Fibroblast of lung (primary cell): ENCODE measurements around the gene GPAT3. TPM values are rescaled to one million over a fixed set of nuclear protein-coding genes. Genes with fewer than 3 reads are reported as not detected.

Source experiments
- DNase-seq, 2 donors: peaks; one replicate each; pipeline versions ENCODE4 v3.0.0 to v3.0.0-alpha.2; 2010; ENCODE audit warnings: low read depth in 2 of 2
- H2AFZ ChIP-seq: 2 replicates; pipeline ENCODE4 v1.5.1; 2012; ENCODE audit warnings: low read length, control low read depth, inconsistent platforms
- H3K27ac ChIP-seq: 2 replicates; pipeline ENCODE4 v1.5.1; 2011; ENCODE audit warnings: low read length, control low read depth; ENCODE audit not compliant: insufficient read depth
- H3K27me3 ChIP-seq: 2 replicates; pipeline ENCODE4 v1.5.1; 2011; ENCODE audit warnings: mild to moderate bottlenecking, low read length; ENCODE audit not compliant: control insufficient read depth, insufficient read depth
- H3K36me3 ChIP-seq: 2 replicates; pipeline ENCODE4 v1.5.1; 2011; ENCODE audit warnings: low read length; ENCODE audit not compliant: control insufficient read depth, insufficient read depth
- H3K4me1 ChIP-seq: 2 replicates; pipeline ENCODE4 v1.5.1; 2011; ENCODE audit warnings: low read length; ENCODE audit not compliant: control insufficient read depth, insufficient read depth; ENCODE audit errors: extremely low read depth
- H3K4me2 ChIP-seq: 2 replicates; pipeline ENCODE4 v1.5.1; 2011; ENCODE audit warnings: low read length, control low read depth; ENCODE audit not compliant: insufficient read depth; ENCODE audit errors: extremely low read depth
- H3K4me3 ChIP-seq, 4 experiments: fragments of 200-600 bp in 1 of 4; sonication (generic) in 1 of 4; replicated peaks in 1 of 4; 2 replicates each; pipeline ENCODE4 v1.5.1; 2011 to 2016; ENCODE audit warnings: low read length in 4 of 4, low read depth in 3 of 4, mild to moderate bottlenecking in 3 of 4, control low read depth in 2 of 4, inconsistent platforms in 1 of 4, mixed read lengths in 1 of 4; ENCODE audit not compliant: insufficient read depth in 1 of 4; ENCODE audit errors: control extremely low read depth in 1 of 4
- H3K79me2 ChIP-seq: 2 replicates; pipeline ENCODE4 v1.5.1; 2012; ENCODE audit warnings: mild to moderate bottlenecking, low read length, inconsistent platforms; ENCODE audit not compliant: control insufficient read depth, insufficient read depth
- H3K9ac ChIP-seq: 2 replicates; pipeline ENCODE4 v1.5.1; 2011; ENCODE audit warnings: mild to moderate bottlenecking, low read length, control low read depth; ENCODE audit not compliant: insufficient read depth
- H3K9me3 ChIP-seq: 2 replicates; pipeline ENCODE4 v1.5.1; 2012; ENCODE audit warnings: low read depth, low read length; ENCODE audit not compliant: control insufficient read depth, insufficient read depth
- H4K20me1 ChIP-seq: 2 replicates; pipeline ENCODE4 v1.5.1; 2011; ENCODE audit warnings: low read length; ENCODE audit not compliant: control insufficient read depth, insufficient read depth; ENCODE audit errors: extremely low read depth
- EZH2 ChIP-seq: IDR thresholded peaks from 2 replicates; pipeline ENCODE4 v1.5.1; 2012; ENCODE audit warnings: low read length, control low read depth, mild to moderate bottlenecking; ENCODE audit errors: missing control alignments
- polyA plus RNA-seq, 2 donors: library from polyadenylated mRNA; depleted of rRNA in 1 of 2; stranded (reverse) in 1 of 2; unstranded in 1 of 2; fragments of >200 nt; gene quantifications; 2 replicates each; pipeline ENCODE4 v1.2.1, GENCODE V29; 2011 to 2012; ENCODE audit warnings: missing spikeins in 1 of 2
- total RNA-seq: library from RNA; depleted of rRNA; stranded (reverse); fragments of >200 nt; gene quantifications from 2 replicates; pipeline ENCODE4 v1.2.1, GENCODE V29; 2014
- TF ChIP-seq, protein P1 (sequence below), 2 donors: IDR thresholded peaks in 1 of 2; conservative IDR thresholded peaks in 1 of 2; 1 replicate in 1 of 2; 2 replicates in 1 of 2; pipeline ENCODE4 v1.5.1; 2011 to 2012; ENCODE audit warnings: low read length in 2 of 2, control low read depth in 1 of 2, inconsistent platforms in 1 of 2, low read depth in 1 of 2, mild to moderate bottlenecking in 1 of 2

Gene GPAT3
- total and polyA plus RNA-seq, 2 donors (not counting 1 experiment from before 2014, with no cell fraction given), result 2.6 to 4.1 TPM

GRCh38 chr4:83568062-83568461 is 32.2 kb downstream of the GPAT3 start:
- Histone ChIP-seq H3K36me3 (no peaks in the 10 kb centered on the region), H3K4me1 (no peaks in the 10 kb centered on the region), H4K20me1 (no peaks in the 10 kb centered on the region), H2AFZ (no peak overlapping the region), H3K4me2 (no peak overlapping the region), H3K27me3 (no peaks in the 10 kb centered on the region), H3K27ac (no peak overlapping the region), H3K9me3 (no peaks in the 10 kb centered on the region), H3K4me3 (no peak overlapping the region), H3K9ac (no peak overlapping the region), H3K79me2 (peaks cover 1% of the 10 kb centered on the region)
- TF ChIP-seq EZH2, result no peak
- TF ChIP-seq, protein P1, sequence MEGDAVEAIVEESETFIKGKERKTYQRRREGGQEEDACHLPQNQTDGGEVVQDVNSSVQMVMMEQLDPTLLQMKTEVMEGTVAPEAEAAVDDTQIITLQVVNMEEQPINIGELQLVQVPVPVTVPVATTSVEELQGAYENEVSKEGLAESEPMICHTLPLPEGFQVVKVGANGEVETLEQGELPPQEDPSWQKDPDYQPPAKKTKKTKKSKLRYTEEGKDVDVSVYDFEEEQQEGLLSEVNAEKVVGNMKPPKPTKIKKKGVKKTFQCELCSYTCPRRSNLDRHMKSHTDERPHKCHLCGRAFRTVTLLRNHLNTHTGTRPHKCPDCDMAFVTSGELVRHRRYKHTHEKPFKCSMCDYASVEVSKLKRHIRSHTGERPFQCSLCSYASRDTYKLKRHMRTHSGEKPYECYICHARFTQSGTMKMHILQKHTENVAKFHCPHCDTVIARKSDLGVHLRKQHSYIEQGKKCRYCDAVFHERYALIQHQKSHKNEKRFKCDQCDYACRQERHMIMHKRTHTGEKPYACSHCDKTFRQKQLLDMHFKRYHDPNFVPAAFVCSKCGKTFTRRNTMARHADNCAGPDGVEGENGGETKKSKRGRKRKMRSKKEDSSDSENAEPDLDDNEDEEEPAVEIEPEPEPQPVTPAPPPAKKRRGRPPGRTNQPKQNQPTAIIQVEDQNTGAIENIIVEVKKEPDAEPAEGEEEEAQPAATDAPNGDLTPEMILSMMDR (conservative IDR thresholded peaks at IDR 0.05 in 1 of 2, IDR thresholded peaks at IDR 0.05 in 1 of 2; ENCODE audit: low read depth in 1 of 2, low read length in 2 of 2), result no peak
- no peak for DNase-seq

DNA sequence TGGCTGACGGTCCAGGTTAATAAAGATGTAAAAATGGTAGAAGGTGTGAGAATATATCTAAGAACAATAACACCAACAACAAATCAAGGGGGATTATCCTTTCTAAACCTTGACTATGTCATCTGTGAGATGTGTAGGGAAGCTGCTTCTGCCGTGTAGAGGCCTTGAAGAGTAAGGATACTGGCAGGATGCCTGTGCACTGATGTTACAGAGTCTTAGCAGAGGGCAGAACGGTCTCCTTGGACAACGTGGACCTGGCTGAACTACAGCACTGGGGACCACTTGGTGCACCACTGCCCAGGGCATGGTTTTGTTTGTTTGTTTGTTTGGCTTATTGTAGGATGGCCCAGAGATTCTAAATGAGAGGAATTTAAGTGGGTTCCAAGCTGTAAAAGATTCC is 33.5 kb downstream of the GPAT3 start:
- Histone ChIP-seq H2AFZ (no peak overlapping the region), H4K20me1 (no peaks in the 10 kb centered on the region), H3K4me2 (no peak overlapping the region), H3K4me3 (no peak overlapping the region), H3K79me2 (peaks cover 1% of the 10 kb centered on the region), H3K4me1 (no peaks in the 10 kb centered on the region), H3K9ac (no peak overlapping the region), H3K36me3 (no peaks in the 10 kb centered on the region), H3K27ac (no peak overlapping the region), H3K27me3 (no peaks in the 10 kb centered on the region), H3K9me3 (no peaks in the 10 kb centered on the region)
- TF ChIP-seq, protein P1 (conservative IDR thresholded peaks at IDR 0.05 in 1 of 2, IDR thresholded peaks at IDR 0.05 in 1 of 2; ENCODE audit: low read depth in 1 of 2, low read length in 2 of 2), result no peak
- TF ChIP-seq EZH2, result no peak
- DNase-seq, result no peak

DNA sequence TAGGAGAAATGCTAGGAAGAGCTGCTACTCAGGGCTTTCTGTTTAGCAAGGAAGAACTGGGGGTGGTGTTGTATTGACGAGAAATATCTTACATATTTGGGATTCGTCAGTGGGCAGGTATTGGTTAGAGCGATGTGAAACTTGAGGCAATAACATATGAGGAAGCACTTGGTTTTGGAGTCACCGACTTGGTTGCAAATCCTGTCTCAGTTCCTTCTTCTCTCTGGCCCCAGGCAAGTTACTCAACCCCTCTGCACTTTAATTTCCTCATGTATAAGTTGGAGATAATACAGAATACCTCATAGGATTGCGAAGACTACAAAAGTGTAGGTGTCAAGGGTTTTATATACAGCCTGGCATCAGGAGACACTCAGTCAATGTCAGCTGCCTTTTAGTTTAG is 34.1 kb downstream of the GPAT3 start:
- Histone ChIP-seq H3K27me3 (no peaks in the 10 kb centered on the region), H3K9ac (no peak overlapping the region), H3K4me1 (no peaks in the 10 kb centered on the region), H3K27ac (no peak overlapping the region), H2AFZ (no peak overlapping the region), H4K20me1 (no peaks in the 10 kb centered on the region), H3K9me3 (no peaks in the 10 kb centered on the region), H3K4me2 (no peak overlapping the region), H3K79me2 (peaks cover 1% of the 10 kb centered on the region), H3K36me3 (no peaks in the 10 kb centered on the region), H3K4me3 (no peak overlapping the region)
- no peak for DNase-seq
- no peak for TF ChIP-seq EZH2
- TF ChIP-seq, protein P1 (conservative IDR thresholded peaks at IDR 0.05 in 1 of 2, IDR thresholded peaks at IDR 0.05 in 1 of 2; ENCODE audit: low read depth in 1 of 2, low read length in 2 of 2), result no peak
